HG03521 (cell line): ENCODE data around the gene CEP41.
A peak's percentile ranks its signal among the peaks of the same experiment; 100 is the strongest.

Source experiments
- ATAC-seq: cut with Tn5 transposase; IDR thresholded peaks from one replicate; pipeline ENCODE4 v1.9.1; 2021; ENCODE audit warnings: mild to moderate bottlenecking, moderate library complexity; ENCODE audit not compliant: unreplicated experiment

The CEP41 gene

GRCh38 chr7:130440527-130441365, at the start of gene CEP41:
Gene CEP41, minus strand, starts transcription at chr7:130441016. Its CDS starts 50 bp downstream, at chr7:130440966.
- peak; percentile 97 for ATAC-seq

- ATAC-seq: no peak
These were observed 49.5 kb upstream of the CEP41 start for GRCh38 chr7:130490311-130490791.

GRCh38 chr7:130489140-130489983, 48.5 kb upstream of the CEP41 start:
- ATAC-seq: no peak

- ATAC-seq: no peak
These were observed 47.8 kb upstream of the CEP41 start for GRCh38 chr7:130488392-130489139.

- ATAC-seq: no peak
These were observed 46.2 kb upstream of the CEP41 start for GRCh38 chr7:130486954-130487436.

GRCh38 chr7:130486114-130486953, 45.5 kb upstream of the CEP41 start:
- ATAC-seq: no peak

- ATAC-seq: no peak
These were observed 44.9 kb upstream of the CEP41 start for GRCh38 chr7:130485734-130486113.

- ATAC-seq: no peak
These were observed 42.2 kb upstream of the CEP41 start for GRCh38 chr7:130483031-130483430.

GRCh38 chr7:130481898-130482297, 41.1 kb upstream of the CEP41 start:
- ATAC-seq: no peak

GRCh38 chr7:130479716-130480400, 39.0 kb upstream of the CEP41 start:
- ATAC-seq: no peak

GRCh38 chr7:130478991-130479390, 38.2 kb upstream of the CEP41 start:
- no peak for ATAC-seq

GRCh38 chr7:130476297-130477150, 35.7 kb upstream of the CEP41 start:
- ATAC-seq: peak; percentile 83

- no peak for ATAC-seq
These were observed 35.0 kb upstream of the CEP41 start for GRCh38 chr7:130475776-130476175.

GRCh38 chr7:130473876-130474275, 33.1 kb upstream of the CEP41 start:
- ATAC-seq: no peak

GRCh38 chr7:130473289-130473688, 32.5 kb upstream of the CEP41 start:
- no peak for ATAC-seq

- no peak for ATAC-seq
These were observed 31.2 kb upstream of the CEP41 start for GRCh38 chr7:130471974-130472373.

GRCh38 chr7:130468612-130469011, 27.8 kb upstream of the CEP41 start:
- no peak for ATAC-seq
